ENCODE data around the gene DRAP1. TPM values are rescaled to one million over a fixed set of nuclear protein-coding genes. Genes with fewer than 3 reads are reported as not detected.

Gene DRAP1
- polyA plus RNA-seq, 2 of the 4 experiments (the other 2 are of a cell fraction) = 73.7 to 143 TPM

DNA sequence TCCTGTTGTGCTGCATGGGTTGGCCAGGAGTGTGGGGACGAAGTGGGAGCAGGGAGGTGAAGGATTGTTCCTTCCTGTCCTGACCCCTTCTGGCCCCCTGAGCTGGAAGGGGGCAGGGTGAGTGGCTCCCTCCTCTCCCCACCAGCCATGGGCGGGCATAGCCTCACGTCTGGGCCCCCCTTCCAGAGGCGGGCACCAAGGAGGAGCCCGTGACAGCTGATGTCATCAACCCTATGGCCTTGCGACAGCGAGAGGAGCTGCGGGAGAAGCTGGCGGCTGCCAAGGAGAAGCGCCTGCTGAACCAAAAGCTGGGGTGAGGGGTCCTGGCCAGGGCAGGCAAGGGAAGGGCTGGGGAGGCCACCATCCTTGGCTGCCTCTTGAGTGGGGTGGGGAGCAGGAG, 45.7 kb downstream of the DRAP1 start:
- peaks cover 12% of the 10 kb centered on the region; the same call in 2 of the 3 replicates for H3K4me1 ChIP-seq
- ATAC-seq (no peak), FAIRE-seq (no peak), DNase-seq (ENCODE audit: low read depth in 1 of 2, low spot score in 1 of 2) (no peak)
- H3K4me3 ChIP-seq = no peak overlapping the region
- CTCF ChIA-PET = interaction anchor here (1.3 to 6.3 kb wide), 3 partner anchors 23 to 80 kb away, joined by 4 to 35 read pairs (median 15); no protein-coding TSS in a partner anchor
- no peaks in the 10 kb centered on the region for H3K9me3 ChIP-seq
- no peak overlapping the region for H3K4me2 ChIP-seq
- H3K27ac ChIP-seq = no peak overlapping the region
- POLR2A ChIA-PET = interaction anchor here (0.6 kb wide), 1 partner anchor 66 kb away, joined by 3 read pairs; no protein-coding TSS in a partner anchor
- WGBS (ENCODE audit: missing lambda C conversion rate) = 81% methylated on average over 10 of the region's 10 CpGs
- TF ChIP-seq, protein P1, sequence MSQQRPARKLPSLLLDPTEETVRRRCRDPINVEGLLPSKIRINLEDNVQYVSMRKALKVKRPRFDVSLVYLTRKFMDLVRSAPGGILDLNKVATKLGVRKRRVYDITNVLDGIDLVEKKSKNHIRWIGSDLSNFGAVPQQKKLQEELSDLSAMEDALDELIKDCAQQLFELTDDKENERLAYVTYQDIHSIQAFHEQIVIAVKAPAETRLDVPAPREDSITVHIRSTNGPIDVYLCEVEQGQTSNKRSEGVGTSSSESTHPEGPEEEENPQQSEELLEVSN (IDR thresholded peaks at IDR 0.05; ENCODE audit: borderline replicate concordance, low read depth) = no peak

DNA sequence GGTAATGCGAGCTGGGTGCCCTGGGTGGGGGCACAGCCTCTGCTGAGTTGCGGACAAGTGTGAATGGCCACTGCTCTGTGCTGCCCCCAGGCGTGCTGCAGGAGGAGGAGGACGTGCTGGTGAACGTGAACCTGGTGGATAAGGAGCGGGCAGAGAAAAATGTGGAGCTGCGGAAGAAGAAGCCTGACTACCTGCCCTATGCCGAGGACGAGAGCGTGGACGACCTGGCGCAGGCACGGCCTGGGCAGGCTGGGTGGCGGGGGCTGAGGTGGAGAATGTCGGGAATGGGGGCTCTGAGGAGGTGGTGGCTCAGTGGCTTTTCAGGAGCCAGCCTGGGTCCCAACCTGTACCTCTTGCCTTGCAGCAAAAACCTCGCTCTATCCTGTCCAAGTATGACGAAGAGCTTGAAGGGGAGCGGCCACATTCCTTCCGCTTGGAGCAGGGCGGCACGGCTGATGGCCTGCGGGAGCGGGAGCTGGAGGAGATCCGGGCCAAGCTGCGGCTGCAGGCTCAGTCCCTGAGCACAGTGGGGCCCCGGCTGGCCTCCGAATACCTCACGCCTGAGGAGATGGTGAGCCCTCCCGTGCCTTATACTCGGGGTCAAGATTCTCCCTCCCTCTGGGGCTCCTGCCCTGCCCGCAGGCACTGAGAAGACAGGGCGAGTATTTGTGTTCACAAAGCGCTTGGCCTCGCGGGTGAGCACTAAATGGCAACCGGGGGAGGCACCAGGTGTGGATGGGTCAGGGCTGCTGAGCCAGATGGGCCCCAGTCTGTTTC, 46.9 kb downstream of the DRAP1 start:
- Histone ChIP-seq H3K9me3 (no peaks in the 10 kb centered on the region), H3K4me3 (no peak overlapping the region), H3K27ac (no peak overlapping the region), H3K4me1 (peaks cover 12% of the 10 kb centered on the region; the same call in 2 of the 3 replicates), H3K4me2 (no peak overlapping the region)
- no peak for FAIRE-seq
- ChIA-PET CTCF (interaction anchor here (0.7 to 6.3 kb wide), 5 partner anchors 11 to 122 kb away, joined by 3 to 35 read pairs (median 3); partner anchors contain the start of gene FIBP), POLR2A (no interaction called here)
- WGBS (ENCODE audit: missing lambda C conversion rate) = 93% methylated on average over 36 of the region's 36 CpGs
- no peak for DNase-seq (ENCODE audit: low read depth in 1 of 2, low spot score in 1 of 2)
- ATAC-seq = no peak
- TF ChIP-seq POLR2A (IDR thresholded peaks at IDR 0.05; ENCODE audit: low read length) (no peak), FOSL2 (IDR thresholded peaks at IDR 0.05) (no peak), FOSL2 (CRISPR knock-in tag; IDR thresholded peaks at IDR 0.05) (no peak), POLR2AphosphoS2 (conservative IDR thresholded peaks at IDR 0.05; ENCODE audit: low read length) (no peak), EP300 (IDR thresholded peaks at IDR 0.05) (no peak), MAFK (IDR thresholded peaks at IDR 0.05; ENCODE audit: partially characterized antibody) (no peak), BHLHE40 (IDR thresholded peaks at IDR 0.05; ENCODE audit: low read depth, low read length) (no peak)
- TF ChIP-seq, protein P2, sequence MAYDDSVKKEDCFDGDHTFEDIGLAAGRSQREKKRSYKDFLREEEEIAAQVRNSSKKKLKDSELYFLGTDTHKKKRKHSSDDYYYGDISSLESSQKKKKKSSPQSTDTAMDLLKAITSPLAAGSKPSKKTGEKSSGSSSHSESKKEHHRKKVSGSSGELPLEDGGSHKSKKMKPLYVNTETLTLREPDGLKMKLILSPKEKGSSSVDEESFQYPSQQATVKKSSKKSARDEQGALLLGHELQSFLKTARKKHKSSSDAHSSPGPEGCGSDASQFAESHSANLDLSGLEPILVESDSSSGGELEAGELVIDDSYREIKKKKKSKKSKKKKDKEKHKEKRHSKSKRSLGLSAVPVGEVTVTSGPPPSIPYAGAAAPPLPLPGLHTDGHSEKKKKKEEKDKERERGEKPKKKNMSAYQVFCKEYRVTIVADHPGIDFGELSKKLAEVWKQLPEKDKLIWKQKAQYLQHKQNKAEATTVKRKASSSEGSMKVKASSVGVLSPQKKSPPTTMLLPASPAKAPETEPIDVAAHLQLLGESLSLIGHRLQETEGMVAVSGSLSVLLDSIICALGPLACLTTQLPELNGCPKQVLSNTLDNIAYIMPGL (CRISPR knock-in tag; IDR thresholded peaks at IDR 0.05; ENCODE audit: borderline replicate concordance) = no peak
- TF ChIP-seq, protein P3, sequence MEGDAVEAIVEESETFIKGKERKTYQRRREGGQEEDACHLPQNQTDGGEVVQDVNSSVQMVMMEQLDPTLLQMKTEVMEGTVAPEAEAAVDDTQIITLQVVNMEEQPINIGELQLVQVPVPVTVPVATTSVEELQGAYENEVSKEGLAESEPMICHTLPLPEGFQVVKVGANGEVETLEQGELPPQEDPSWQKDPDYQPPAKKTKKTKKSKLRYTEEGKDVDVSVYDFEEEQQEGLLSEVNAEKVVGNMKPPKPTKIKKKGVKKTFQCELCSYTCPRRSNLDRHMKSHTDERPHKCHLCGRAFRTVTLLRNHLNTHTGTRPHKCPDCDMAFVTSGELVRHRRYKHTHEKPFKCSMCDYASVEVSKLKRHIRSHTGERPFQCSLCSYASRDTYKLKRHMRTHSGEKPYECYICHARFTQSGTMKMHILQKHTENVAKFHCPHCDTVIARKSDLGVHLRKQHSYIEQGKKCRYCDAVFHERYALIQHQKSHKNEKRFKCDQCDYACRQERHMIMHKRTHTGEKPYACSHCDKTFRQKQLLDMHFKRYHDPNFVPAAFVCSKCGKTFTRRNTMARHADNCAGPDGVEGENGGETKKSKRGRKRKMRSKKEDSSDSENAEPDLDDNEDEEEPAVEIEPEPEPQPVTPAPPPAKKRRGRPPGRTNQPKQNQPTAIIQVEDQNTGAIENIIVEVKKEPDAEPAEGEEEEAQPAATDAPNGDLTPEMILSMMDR (IDR thresholded peaks at IDR 0.05) = no peak
- TF ChIP-seq, protein P4, sequence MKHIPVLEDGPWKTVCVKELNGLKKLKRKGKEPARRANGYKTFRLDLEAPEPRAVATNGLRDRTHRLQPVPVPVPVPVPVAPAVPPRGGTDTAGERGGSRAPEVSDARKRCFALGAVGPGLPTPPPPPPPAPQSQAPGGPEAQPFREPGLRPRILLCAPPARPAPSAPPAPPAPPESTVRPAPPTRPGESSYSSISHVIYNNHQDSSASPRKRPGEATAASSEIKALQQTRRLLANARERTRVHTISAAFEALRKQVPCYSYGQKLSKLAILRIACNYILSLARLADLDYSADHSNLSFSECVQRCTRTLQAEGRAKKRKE (CRISPR knock-in tag; IDR thresholded peaks at IDR 0.05; ENCODE audit: low read depth) = no peak

DNA sequence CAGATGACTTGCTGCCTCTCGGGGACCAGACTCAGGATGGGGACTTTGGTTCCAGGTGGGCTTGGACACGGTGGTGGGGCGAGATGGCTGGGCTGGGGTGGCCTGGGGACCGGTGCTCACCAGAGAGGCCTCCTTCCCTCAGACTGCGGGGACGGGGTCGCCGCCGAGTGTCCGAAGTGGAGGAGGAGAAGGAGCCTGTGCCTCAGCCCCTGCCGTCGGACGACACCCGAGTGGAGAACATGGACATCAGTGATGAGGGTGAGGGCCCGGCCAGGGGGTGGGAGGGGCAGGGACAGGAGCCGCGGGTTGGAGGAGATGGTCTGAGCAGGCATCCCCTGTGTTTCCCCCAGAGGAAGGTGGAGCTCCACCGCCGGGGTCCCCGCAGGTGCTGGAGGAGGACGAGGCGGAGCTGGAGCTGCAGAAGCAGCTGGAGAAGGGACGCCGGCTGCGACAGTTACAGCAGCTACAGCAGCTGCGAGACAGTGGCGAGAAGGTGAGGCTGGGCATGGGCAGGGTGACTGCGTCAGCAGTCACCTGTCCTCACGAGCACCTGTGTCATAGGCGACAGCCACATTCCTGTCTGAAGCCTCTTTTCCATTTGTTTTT, 48.2 kb downstream of the DRAP1 start:
- Histone ChIP-seq H3K4me3 (no peak overlapping the region), H3K27ac (no peak overlapping the region), H3K9me3 (no peaks in the 10 kb centered on the region), H3K4me1 (peaks cover 12% of the 10 kb centered on the region; the same call in 2 of the 3 replicates), H3K4me2 (no peak overlapping the region)
- DNase-seq (ENCODE audit: low read depth in 1 of 2, low spot score in 1 of 2) (no peak), FAIRE-seq (no peak), ATAC-seq (no peak)
- POLR2A ChIA-PET = no interaction called here
- WGBS (ENCODE audit: missing lambda C conversion rate) = 96% methylated on average over 29 of the region's 30 CpGs
- CTCF ChIA-PET = interaction anchor here (0.6 to 6.3 kb wide), 5 partner anchors 10 to 83 kb away, joined by 3 to 35 read pairs (median 7); partner anchors contain the start of gene FIBP
- TF ChIP-seq FOXS1 (CRISPR knock-in tag; IDR thresholded peaks at IDR 0.05) (no peak), CHD2 (IDR thresholded peaks at IDR 0.05; ENCODE audit: low read length, partially characterized antibody) (no peak), NFE2L2 (conservative IDR thresholded peaks at IDR 0.05; ENCODE audit: low read length) (no peak), NR3C1 (IDR thresholded peaks at IDR 0.05) (no peak)

Measured in A549 (cell line).